ENCODE measurements around the gene ADARB1.

DNA sequence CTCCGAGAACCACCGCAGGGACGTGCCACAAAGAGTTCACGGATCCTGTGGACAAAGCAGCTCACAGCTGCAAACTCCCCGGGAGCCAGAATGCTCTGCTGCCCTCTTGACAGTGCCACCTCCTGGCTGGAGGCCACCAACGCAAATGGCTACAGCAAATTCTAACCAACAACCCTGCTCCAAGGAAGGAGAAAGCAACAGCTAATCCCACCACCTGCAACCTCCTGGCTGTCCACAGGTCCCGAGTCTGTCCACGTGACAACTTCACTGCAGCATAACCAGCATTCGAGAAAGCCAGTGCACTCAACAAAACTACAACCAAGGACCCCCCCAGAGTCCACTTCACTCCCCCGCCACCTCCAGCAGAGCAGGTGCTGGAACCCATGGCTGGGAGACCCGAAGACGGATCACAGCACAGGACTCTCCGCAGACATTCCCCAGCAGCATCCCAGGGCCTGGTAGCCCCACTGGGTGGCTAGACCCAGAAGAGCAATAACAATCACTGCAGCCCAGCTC is 196.0 kb downstream of the ADARB1 start:
- TF ChIP-seq, protein P1, sequence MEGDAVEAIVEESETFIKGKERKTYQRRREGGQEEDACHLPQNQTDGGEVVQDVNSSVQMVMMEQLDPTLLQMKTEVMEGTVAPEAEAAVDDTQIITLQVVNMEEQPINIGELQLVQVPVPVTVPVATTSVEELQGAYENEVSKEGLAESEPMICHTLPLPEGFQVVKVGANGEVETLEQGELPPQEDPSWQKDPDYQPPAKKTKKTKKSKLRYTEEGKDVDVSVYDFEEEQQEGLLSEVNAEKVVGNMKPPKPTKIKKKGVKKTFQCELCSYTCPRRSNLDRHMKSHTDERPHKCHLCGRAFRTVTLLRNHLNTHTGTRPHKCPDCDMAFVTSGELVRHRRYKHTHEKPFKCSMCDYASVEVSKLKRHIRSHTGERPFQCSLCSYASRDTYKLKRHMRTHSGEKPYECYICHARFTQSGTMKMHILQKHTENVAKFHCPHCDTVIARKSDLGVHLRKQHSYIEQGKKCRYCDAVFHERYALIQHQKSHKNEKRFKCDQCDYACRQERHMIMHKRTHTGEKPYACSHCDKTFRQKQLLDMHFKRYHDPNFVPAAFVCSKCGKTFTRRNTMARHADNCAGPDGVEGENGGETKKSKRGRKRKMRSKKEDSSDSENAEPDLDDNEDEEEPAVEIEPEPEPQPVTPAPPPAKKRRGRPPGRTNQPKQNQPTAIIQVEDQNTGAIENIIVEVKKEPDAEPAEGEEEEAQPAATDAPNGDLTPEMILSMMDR (IDR thresholded peaks at IDR 0.05; ENCODE audit: insufficient read depth, low read length, poor library complexity, severe bottlenecking), result no peak
- no peak for TF ChIP-seq EZH2phosphoT487 (conservative IDR thresholded peaks at IDR 0.05; ENCODE audit: low read length)

All from SU-DHL-6 (cell line).